WTC11 (cell line): ENCODE data around the gene JOSD1.

Source experiments
- FOXP1 ChIP-seq: sonication (generic); formaldehyde crosslinking; IDR thresholded peaks from 2 replicates; pipeline ENCODE4 v1.8.0; 2022; ENCODE audit warnings: missing genetic modification reagents, mild to moderate bottlenecking, moderate library complexity, borderline replicate concordance
- MLX ChIP-seq: sonication (generic); formaldehyde crosslinking; IDR thresholded peaks from 2 replicates; pipeline ENCODE4 v1.8.1; 2023; ENCODE audit warnings: mild to moderate bottlenecking, missing genetic modification reagents, moderate library complexity
- SP1 ChIP-seq: sonication (generic); formaldehyde crosslinking; conservative IDR thresholded peaks from 2 replicates; pipeline ENCODE4 v1.8.1; 2022; ENCODE audit warnings: missing genetic modification reagents

- TF ChIP-seq FOXP1 (CRISPR knock-in tag) = no peak
- TF ChIP-seq SP1 (CRISPR knock-in tag) = no peak
- no peak for TF ChIP-seq MLX (CRISPR knock-in tag)
Measured at GRCh38 chr22:38739300-38740055, 38.7 kb upstream of the JOSD1 start.
